Measurements from ENCODE around the gene PTGER4.
"Not testable (repeated sequence)": the region's sequence is repeated elsewhere in the genome, so short reads cannot be mapped to it uniquely, and the experiment has no call there.

PTGER4 gene

DNA sequence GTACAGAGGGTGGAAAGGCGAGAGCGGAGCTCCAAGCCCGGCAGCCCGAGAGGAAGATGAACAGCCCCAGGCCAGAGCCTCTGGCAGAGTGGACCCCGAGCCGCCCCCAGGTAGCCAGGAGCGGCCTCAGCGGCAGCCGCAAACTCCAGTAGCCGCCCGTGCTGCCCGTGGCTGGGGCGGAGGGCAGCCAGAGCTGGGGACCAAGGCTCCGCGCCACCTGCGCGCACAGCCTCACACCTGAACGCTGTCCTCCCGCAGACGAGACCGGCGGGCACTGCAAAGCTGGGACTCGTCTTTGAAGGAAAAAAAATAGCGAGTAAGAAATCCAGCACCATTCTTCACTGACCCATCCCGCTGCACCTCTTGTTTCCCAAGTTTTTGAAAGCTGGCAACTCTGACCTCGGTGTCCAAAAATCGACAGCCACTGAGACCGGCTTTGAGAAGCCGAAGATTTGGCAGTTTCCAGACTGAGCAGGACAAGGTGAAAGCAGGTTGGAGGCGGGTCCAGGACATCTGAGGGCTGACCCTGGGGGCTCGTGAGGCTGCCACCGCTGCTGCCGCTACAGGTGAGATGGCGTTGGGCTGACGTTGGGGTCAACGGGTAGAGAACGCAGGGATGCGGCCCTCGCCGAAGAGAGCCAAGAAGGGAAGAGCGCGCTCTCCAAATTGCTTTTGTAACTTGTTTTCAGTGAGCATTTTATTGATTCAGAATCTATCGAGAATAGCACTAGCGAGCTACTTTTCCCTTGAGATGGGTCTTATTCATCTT lies at the start of gene PTGER4:
Gene PTGER4 (plus strand): TSS at position 3 of the 769 bp plus-strand sequence. CDS start 1,079 bp downstream, outside the sequence.
- TF ChIP-seq, protein P1, sequence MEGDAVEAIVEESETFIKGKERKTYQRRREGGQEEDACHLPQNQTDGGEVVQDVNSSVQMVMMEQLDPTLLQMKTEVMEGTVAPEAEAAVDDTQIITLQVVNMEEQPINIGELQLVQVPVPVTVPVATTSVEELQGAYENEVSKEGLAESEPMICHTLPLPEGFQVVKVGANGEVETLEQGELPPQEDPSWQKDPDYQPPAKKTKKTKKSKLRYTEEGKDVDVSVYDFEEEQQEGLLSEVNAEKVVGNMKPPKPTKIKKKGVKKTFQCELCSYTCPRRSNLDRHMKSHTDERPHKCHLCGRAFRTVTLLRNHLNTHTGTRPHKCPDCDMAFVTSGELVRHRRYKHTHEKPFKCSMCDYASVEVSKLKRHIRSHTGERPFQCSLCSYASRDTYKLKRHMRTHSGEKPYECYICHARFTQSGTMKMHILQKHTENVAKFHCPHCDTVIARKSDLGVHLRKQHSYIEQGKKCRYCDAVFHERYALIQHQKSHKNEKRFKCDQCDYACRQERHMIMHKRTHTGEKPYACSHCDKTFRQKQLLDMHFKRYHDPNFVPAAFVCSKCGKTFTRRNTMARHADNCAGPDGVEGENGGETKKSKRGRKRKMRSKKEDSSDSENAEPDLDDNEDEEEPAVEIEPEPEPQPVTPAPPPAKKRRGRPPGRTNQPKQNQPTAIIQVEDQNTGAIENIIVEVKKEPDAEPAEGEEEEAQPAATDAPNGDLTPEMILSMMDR (IDR thresholded peaks at IDR 0.05; ENCODE audit: insufficient read depth, low read depth, low read length, missing control alignments): no peak
- H3K4me3 ChIP-seq (ENCODE audit: low read length): peak within 1 kb of the TSS; percentile 73
- peak; percentile 35 for DNase-seq (ENCODE audit: low read depth)

DNA sequence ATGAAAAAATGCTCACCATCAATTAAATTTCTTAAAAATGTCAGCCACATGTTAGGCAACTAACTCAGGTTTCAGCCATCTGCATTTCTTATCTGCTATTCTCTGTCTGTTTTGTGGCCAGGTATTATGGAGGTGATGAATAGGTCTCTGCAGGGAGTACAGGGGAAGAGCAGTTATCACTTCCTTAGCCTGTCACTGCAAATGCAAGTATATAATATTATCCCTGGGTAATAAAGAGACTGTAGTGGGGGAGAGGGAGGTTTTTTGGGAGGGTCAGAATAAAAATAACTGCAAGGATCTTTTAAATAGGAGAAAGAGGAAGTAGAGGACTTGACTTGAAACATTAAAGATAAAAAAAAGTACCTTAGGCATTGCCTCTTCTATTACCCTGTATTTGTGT lies 49.6 kb upstream of the PTGER4 start:
- H3K4me3 ChIP-seq (ENCODE audit: low read length): no peak overlapping the region
- no peak for DNase-seq (ENCODE audit: low read depth)
- TF ChIP-seq, protein P1 (IDR thresholded peaks at IDR 0.05; ENCODE audit: insufficient read depth, low read depth, low read length, missing control alignments): no peak

DNA sequence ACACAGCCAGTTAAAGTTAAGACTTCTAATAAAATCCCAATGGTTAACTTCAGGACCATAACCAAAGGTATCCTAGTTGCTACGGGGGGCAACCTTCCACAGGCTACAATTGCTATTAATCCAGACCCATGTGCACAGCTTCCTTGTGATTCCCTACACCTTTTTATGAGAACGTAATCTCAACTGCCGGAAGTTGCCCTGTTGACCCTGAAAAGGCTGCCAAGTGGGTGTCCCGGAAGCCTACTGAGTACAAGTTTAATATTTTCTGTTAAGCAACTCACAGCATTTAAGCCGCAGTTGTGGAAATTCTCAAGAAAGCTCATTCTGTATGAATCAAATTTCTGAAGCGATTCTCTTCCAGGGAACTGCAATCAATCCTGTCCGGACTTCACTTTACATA lies 48.5 kb upstream of the PTGER4 start:
- no peak overlapping the region for H3K4me3 ChIP-seq (ENCODE audit: low read length)
- no peak for DNase-seq (ENCODE audit: low read depth)
- TF ChIP-seq, protein P1 (IDR thresholded peaks at IDR 0.05; ENCODE audit: insufficient read depth, low read depth, low read length, missing control alignments): no peak

DNA sequence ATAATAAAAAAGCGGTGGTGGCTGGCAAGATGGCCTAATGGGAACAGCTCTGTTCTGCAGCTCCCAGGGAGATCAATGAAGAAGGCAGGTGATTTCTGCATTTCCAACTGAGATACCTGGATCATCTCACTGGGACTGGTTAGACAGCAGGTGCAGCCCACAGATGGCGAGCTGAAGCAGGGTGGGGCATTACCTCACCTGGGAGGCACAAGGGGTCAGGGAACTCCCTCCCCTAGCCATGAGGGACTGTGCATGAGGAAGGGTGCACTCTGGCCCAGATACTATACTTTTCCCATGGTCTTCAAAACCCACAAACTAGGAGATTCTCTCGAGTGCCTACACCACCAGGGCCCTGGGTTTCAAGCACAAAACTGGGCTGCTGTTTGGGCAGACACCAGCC lies 45.6 kb upstream of the PTGER4 start:
- no peak for DNase-seq (ENCODE audit: low read depth)
- H3K4me3 ChIP-seq (ENCODE audit: low read length): no peak overlapping the region
- TF ChIP-seq, protein P1 (IDR thresholded peaks at IDR 0.05; ENCODE audit: insufficient read depth, low read depth, low read length, missing control alignments): no peak

DNA sequence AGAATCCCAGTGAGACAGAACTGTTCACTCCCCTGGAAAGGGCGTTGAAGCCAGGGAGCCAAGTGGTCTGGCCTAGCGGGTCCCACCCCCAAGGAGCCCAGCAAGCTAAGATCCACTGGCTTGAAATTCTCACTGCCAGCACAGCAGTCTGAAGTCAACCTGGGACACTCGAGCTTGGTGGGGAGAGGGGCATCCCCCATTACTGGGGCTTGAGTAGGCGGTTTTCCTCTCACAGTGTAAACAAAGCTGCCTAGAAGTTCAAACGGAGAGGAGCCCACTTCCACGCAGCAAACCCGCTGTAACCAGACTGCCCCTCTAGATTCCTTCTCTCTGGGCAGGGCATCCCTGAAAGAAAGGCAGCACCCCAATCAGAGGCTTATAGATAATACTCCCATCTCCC lies 45.1 kb upstream of the PTGER4 start:
- no peak overlapping the region for H3K4me3 ChIP-seq (ENCODE audit: low read length)
- TF ChIP-seq, protein P1 (IDR thresholded peaks at IDR 0.05; ENCODE audit: insufficient read depth, low read depth, low read length, missing control alignments): no peak
- DNase-seq (ENCODE audit: low read depth): no peak

DNA sequence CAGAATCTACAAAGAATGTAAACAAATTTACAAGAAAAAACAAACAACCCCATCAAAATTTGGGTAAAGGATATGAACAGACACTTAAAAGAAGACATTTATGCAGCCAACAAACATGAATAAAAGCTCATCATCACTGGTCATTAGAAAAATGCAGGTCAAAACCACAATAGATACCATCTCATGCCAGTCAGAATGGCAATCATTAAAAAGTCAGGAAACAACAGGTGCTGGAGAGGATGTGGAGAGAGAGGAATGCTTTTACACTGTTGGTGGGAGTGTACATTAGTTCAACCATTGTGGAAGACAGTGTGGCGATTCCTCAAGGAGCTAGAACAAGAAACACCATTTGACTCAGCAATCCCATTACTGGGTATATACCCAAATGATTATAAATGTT lies 40.2 kb upstream of the PTGER4 start:
- not testable (repeated sequence) for DNase-seq (ENCODE audit: low read depth)

DNA sequence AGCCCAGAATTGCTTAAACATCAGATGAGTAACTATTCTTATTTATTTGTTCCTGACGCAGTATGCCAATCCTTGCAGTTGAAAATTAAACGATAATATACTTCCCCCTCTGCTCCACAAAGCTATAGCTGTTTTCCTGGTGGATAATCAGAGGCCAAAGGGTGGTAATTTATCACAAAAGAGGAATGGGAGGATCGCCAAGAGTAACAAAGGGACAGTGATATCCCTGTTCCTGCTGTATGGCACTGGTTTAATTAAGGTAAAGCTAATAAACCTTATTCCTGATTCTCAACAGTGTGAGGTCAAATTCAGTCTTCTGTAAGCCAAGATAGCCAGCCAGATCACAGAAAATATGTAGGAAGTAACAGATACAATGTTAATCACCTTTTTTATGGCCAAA lies 33.4 kb upstream of the PTGER4 start:
- DNase-seq (ENCODE audit: low read depth): no peak
- TF ChIP-seq, protein P1 (IDR thresholded peaks at IDR 0.05; ENCODE audit: insufficient read depth, low read depth, low read length, missing control alignments): no peak
- no peak overlapping the region for H3K4me3 ChIP-seq (ENCODE audit: low read length)

More for the DNA sequence above, 40.2 kb upstream of the PTGER4 start:
- H3K4me3 ChIP-seq (ENCODE audit: low read length): not testable (repeated sequence)
